ENCODE results near the gene EVC2. TPM values are rescaled to one million over a fixed set of nuclear protein-coding genes. Genes with fewer than 3 reads are reported as not detected.

The EVC2 gene
- total and polyA plus RNA-seq, 2 donors (not counting 1 experiment from before 2014, with no cell fraction given), result 1.1 TPM; not detected in 1

DNA sequence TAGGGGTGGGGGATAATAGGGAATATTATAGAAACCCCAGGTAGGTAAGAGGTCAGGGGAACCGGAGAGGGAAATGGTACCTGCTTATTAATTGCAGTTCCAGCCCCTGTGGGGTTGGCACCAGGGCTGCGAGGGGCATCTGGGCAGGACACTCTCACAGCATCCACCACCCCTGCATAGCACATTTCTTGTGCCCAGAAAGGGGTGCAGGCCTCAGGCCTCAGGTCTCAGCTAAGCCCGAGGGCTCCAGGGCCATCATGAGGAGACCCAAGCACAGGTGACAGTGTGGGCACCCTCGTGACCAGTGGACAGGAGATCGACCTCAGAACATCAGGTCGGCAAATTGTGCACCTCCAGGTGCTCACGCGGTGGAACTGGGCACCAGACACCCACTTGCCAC lies 164.7 kb downstream of the EVC2 start:
- Mint-ChIP-seq H3K27ac (no peak overlapping the region), H3K4me3 (no peak overlapping the region), H3K4me1 (no peaks in the 10 kb centered on the region), H3K9me3 (ENCODE audit: insufficient read depth) (no peaks in the 10 kb centered on the region), H3K27me3 (no peaks in the 10 kb centered on the region)
- 85% methylated on average over 4 of the region's 8 CpGs for WGBS (ENCODE audit: insufficient coverage)
- intact Hi-C loops (cut with micrococcal nuclease), result no loop called here
- Histone ChIP-seq H4K20me1 (ENCODE audit: control insufficient read depth, insufficient read depth, low read length, poor library complexity, severe bottlenecking) (no peaks in the 10 kb centered on the region), H3K4me1 (ENCODE audit: control insufficient read depth in 2 of 2, insufficient read depth in 2 of 2, low read length in 2 of 2) (no peaks in the 10 kb centered on the region), H3K4me3 (ENCODE audit: control extremely low read depth in 1 of 5, extremely low read depth in 1 of 5, insufficient read depth in 1 of 5, low read depth in 2 of 5, low read length in 4 of 5) (no peak overlapping the region), H3K9ac (ENCODE audit: low read length) (no peak overlapping the region), H3K36me3 (replicated peaks in 1 of 2; ENCODE audit: control extremely low read depth in 1 of 2, control insufficient read depth in 1 of 2, extremely low read depth in 1 of 2, insufficient read depth in 2 of 2, low read length in 1 of 2) (no peaks in the 10 kb centered on the region), H3K4me2 (replicated peaks; ENCODE audit: low read depth, low read length, poor library complexity, severe bottlenecking) (no peak overlapping the region), H3K27ac (ENCODE audit: low read length in 2 of 2) (no peak overlapping the region), H3K79me2 (ENCODE audit: control insufficient read depth, insufficient read depth, low read length) (no peaks in the 10 kb centered on the region), H3K9me3 (ENCODE audit: control extremely low read depth in 1 of 3, control insufficient read depth in 2 of 3, insufficient read depth in 1 of 3, low read length in 2 of 3) (peaks cover 0 to 19% (median 0%) of the 10 kb centered on the region in 3 donors), H2AFZ (ENCODE audit: insufficient read depth, low read depth, low read length, poor library complexity, severe bottlenecking) (no peak overlapping the region), H3K27me3 (replicated peaks in 1 of 4; ENCODE audit: control extremely low read depth in 1 of 4, control insufficient read depth in 3 of 4, insufficient read depth in 4 of 4, low read length in 3 of 4) (no peaks in the 10 kb centered on the region)
- DNase-seq, result no peak
- ChIA-PET POLR2A (no interaction called here), CTCF (no interaction called here)
- no peak for ATAC-seq (ENCODE audit: low read depth)
- TF ChIP-seq EZH2 (IDR thresholded peaks at IDR 0.05; ENCODE audit: borderline replicate concordance, insufficient read depth, low read depth, low read length, poor library complexity, severe bottlenecking), result no peak
- TF ChIP-seq, protein P1, sequence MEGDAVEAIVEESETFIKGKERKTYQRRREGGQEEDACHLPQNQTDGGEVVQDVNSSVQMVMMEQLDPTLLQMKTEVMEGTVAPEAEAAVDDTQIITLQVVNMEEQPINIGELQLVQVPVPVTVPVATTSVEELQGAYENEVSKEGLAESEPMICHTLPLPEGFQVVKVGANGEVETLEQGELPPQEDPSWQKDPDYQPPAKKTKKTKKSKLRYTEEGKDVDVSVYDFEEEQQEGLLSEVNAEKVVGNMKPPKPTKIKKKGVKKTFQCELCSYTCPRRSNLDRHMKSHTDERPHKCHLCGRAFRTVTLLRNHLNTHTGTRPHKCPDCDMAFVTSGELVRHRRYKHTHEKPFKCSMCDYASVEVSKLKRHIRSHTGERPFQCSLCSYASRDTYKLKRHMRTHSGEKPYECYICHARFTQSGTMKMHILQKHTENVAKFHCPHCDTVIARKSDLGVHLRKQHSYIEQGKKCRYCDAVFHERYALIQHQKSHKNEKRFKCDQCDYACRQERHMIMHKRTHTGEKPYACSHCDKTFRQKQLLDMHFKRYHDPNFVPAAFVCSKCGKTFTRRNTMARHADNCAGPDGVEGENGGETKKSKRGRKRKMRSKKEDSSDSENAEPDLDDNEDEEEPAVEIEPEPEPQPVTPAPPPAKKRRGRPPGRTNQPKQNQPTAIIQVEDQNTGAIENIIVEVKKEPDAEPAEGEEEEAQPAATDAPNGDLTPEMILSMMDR (IDR thresholded peaks at IDR 0.05), result no peak

DNA sequence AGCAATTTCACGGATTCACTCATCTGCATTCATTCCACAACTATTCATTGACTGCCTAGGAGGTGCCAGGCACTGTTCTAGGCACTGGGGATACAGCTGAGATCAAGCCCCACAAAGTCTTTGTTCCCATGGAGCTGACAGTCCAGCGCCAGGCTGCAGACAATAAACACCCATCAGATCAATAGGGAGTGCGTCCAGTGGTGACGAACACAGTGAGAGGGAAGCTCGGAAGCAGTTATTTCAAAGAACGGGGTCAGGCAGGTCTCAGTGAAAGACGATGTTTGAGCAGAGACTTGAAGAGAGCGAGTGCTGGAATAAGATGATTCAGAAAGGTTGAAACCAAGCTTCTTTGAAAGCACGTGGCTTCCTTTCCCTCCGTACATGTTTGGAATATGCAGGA lies 167.2 kb downstream of the EVC2 start:
- H3K4me1 ChIP-seq (ENCODE audit: control insufficient read depth in 2 of 2, insufficient read depth in 2 of 2, low read length in 2 of 2), result no peaks in the 10 kb centered on the region
- Mint-ChIP-seq H3K4me1 (no peaks in the 10 kb centered on the region), H3K27ac (no peak overlapping the region), H3K4me3 (no peak overlapping the region), H3K27me3 (no peaks in the 10 kb centered on the region), H3K9me3 (ENCODE audit: insufficient read depth) (no peaks in the 10 kb centered on the region)
- ChIA-PET POLR2A (no interaction called here), CTCF (no interaction called here)
- TF ChIP-seq, protein P1 (IDR thresholded peaks at IDR 0.05), result no peak
- no peak for TF ChIP-seq EZH2 (IDR thresholded peaks at IDR 0.05; ENCODE audit: borderline replicate concordance, insufficient read depth, low read depth, low read length, poor library complexity, severe bottlenecking)
- H3K9me3 ChIP-seq (ENCODE audit: control extremely low read depth in 1 of 3, control insufficient read depth in 2 of 3, insufficient read depth in 1 of 3, low read length in 2 of 3), result peaks cover 0 to 3% (median 0%) of the 10 kb centered on the region in 3 donors
- ATAC-seq (ENCODE audit: low read depth) (no peak), DNase-seq (no peak)
- no peaks in the 10 kb centered on the region for H3K27me3 ChIP-seq (replicated peaks in 1 of 4; ENCODE audit: control extremely low read depth in 1 of 4, control insufficient read depth in 3 of 4, insufficient read depth in 4 of 4, low read length in 3 of 4)
- H3K9ac ChIP-seq (ENCODE audit: low read length), result no peak overlapping the region
- H3K4me3 ChIP-seq (ENCODE audit: control extremely low read depth in 1 of 5, extremely low read depth in 1 of 5, insufficient read depth in 1 of 5, low read depth in 2 of 5, low read length in 4 of 5), result no peak overlapping the region
- intact Hi-C loops (cut with micrococcal nuclease), result no loop called here
- H3K27ac ChIP-seq (ENCODE audit: low read length in 2 of 2), result no peak overlapping the region
- WGBS (ENCODE audit: insufficient coverage), result 89% methylated on average over 7 of the region's 10 CpGs
- H4K20me1 ChIP-seq (ENCODE audit: control insufficient read depth, insufficient read depth, low read length, poor library complexity, severe bottlenecking), result no peaks in the 10 kb centered on the region
- no peak overlapping the region for H2AFZ ChIP-seq (ENCODE audit: insufficient read depth, low read depth, low read length, poor library complexity, severe bottlenecking)
- no peaks in the 10 kb centered on the region for H3K79me2 ChIP-seq (ENCODE audit: control insufficient read depth, insufficient read depth, low read length)
- no peaks in the 10 kb centered on the region for H3K36me3 ChIP-seq (replicated peaks in 1 of 2; ENCODE audit: control extremely low read depth in 1 of 2, control insufficient read depth in 1 of 2, extremely low read depth in 1 of 2, insufficient read depth in 2 of 2, low read length in 1 of 2)
- no peak overlapping the region for H3K4me2 ChIP-seq (replicated peaks; ENCODE audit: low read depth, low read length, poor library complexity, severe bottlenecking)
